GM19468 (cell line): Measurements from ENCODE around the gene ZNF837.

ENCODE experiments used
- ATAC-seq: cut with Tn5 transposase; IDR thresholded peaks from one replicate; pipeline ENCODE4 v1.9.1; 2021; ENCODE audit warnings: mild to moderate bottlenecking, moderate library complexity, moderate number of reproducible peaks; ENCODE audit not compliant: unreplicated experiment; ENCODE audit errors: extremely low read depth

The ZNF837 gene

GRCh38 chr19:58374200-58374599, 6.6 kb downstream of the ZNF837 start:
- ATAC-seq = no peak

DNA sequence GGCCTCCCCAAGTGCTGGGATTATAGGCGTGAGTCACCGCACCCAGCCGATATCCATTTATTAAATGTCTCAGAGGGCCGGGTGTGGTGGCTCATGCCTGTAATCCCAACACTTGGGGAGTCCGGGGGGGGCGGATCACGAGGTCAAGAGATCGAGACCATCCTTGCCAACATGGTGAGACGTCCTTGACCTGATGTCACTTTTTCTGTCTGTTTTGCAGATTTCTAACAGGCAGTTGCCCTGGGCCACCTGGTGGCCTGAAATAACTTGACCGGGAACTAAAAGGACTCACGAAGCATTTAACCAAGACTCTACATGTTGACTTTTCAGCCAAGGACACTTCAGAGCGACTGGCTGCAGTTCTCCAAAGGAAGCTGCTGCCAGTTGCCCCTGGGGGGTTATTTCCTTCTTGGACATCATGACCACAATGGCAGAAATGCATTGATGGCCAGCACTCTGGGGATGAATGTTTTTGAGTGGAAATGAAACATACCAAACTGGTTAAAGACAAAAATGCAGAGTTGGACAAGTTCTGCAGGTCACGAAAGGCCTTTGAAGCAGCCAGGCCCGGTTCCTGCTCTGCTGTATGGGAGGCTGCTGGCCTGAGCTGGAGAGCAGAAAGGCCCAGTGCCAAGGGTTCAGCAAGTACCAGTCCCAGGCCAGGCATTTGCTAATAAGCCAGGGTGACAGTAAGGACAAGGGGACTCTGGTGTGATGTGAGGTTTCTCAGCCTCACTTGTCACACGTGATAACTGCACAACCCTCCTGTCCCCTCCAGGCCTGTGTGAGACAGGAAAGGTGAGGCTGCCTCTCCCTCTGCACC, 8.3 kb downstream of the ZNF837 start:
- ATAC-seq = no peak

GRCh38 chr19:58368561-58369360, 12.1 kb downstream of the ZNF837 start:
- no peak for ATAC-seq

DNA sequence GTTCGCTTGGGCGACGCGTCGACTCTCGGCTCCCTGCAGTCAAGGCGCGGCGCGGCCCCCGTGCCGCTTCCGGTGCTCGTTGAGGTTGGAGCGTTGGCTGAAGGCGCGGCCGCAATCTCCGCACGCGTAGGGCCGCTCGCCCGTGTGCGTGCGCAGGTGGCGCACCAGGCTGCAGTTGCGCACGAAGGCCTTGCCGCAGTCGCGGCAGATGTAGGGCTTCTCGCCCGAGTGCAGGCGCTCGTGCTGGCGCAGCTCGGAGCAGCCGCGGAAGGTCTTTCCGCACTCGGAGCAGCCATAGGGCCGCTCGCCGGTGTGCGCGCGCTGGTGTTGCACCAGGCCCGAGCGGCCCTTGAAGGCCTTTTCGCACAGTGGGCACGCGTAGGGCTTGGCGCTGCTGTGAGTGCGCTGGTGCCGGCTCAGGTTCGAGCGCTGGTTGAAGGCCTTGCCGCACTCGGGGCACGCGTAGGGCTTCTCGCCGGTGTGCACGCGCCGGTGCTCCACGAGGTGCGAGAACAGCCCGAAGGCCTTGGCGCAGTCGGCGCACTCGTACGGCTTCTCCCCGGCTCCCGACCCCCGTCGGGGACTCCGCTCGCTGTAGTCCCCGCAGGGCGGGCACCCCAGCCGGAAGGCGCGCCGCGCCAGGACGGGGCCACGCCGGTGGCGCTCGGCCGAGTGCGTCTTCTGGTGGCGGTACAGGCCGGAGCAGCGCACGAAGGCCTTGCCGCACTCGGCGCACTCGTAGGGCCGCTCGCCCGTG, 13.0 kb downstream of the ZNF837 start:
- ATAC-seq = no peak

DNA sequence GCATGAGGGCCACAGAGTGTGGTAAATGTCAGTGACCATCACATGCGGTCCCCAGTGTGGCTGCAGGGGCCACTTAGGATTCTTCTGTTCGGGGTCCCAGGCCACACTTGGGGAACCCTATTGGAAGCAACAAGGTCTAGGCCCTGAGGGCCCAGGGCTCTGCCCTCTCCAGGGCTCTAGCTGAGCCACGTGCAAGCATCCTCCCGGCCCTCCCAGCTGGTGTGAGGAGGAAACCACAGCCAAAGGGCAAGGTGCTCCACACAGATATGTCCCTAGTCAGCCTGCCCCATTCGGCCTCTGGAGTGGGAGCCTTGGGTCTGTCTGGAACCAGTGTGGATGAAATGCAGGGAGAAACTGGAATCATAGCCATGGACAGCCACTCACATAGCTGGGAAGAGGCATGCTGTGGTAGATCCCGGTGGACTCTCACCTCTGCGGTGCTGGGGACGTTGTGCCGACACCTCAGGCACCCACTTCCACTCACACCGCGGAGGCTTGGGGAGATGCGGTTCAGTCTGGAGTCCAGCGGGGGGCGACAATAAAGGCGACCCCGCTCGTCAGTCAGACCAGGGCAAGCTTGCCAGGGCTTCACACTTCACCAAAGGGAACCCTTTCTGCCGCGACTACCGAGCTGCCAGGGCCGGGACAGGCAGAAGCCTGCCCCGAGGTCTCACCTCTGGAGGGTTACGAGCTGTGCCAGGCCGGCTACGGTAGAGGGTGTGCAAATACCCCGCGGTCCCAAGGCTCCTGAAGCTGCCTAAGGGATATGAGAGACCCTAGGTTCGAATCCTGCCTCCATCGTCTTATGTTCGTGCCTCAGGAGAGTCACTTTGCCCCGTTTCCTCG, 14.0 kb downstream of the ZNF837 start:
- ATAC-seq = no peak

DNA sequence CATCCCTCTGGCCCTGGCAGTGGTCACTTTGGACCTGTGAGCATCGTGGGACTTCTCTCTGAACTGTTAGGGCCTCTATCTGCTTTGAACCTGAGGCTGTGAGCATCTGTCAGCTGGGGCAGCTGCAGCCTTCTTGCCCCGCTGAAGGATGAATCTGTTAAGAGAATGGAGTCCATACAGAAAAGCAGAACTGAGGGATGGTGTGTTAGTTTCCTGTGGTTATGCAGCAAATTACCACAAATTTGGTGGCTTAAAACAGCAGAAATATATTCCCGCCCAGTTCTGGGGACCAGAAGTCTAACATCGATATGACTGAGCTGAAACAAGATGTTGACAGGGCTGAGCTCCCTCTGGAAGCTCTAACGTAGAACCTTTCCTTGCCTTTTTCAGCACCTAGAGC, 16.7 kb downstream of the ZNF837 start:
- no peak for ATAC-seq

DNA sequence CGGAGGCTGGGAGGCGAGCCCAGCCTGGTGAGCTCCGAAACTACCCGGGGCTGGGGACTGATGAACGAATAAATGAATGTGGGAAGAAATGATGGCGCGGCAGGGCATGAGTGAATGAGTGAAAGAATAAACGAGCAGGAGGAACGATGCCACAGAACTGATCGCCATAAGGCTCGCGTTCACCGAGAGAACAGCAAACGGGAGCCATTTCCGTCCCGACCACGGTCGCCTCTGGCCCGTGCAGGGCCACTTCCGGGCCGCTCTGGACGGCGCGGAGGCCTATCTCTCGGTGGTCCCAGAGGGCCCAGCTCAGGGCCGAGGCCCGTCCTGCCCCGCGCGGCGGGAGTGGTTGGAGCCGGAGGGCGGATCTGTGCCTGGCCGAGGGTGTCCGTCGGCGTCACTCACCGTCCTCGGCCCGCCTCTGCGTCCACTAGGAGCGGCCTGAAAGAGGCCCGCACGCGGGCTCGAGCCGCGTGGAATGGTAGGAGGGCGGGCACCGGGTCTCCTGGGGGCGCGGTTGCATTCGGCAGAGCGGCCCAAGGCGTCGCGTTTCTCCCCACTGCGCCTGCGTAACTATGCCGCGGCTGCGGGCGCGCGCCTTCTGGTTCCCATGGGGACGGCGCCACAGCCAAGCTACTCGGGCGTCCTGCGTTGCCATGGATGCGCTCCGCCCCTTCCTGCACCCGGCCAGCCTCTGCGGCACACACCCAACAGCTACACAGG, 18.4 kb downstream of the ZNF837 start, which contains the start of gene ZNF497:
TSS of gene ZNF497 (minus strand) at position 480 of the 723 bp plus-strand sequence. CDS start 5,116 bp downstream, outside the sequence.
- peak; percentile 87 for ATAC-seq

DNA sequence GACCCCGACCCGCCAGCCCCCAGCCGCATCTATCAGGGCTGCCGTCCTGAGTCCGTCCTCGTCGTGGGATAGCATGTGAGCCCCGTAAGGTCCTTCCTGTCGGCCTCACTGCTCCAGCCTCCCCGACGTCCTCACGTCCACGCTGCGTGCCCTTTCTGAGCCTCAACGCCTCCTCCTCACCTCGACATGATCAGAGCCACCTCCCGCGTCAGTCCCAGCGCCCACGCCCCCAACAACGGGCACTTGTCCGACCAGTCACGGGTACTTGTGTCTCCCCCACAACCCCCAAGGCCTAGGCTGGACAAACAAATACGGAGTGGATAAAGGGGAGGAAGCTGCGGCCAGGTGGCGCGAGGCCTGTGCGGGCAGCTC, 18.9 kb downstream of the ZNF837 start:
- no peak for ATAC-seq

GRCh38 chr19:58357481-58358145, 23.2 kb downstream of the ZNF837 start:
- ATAC-seq = no peak

DNA sequence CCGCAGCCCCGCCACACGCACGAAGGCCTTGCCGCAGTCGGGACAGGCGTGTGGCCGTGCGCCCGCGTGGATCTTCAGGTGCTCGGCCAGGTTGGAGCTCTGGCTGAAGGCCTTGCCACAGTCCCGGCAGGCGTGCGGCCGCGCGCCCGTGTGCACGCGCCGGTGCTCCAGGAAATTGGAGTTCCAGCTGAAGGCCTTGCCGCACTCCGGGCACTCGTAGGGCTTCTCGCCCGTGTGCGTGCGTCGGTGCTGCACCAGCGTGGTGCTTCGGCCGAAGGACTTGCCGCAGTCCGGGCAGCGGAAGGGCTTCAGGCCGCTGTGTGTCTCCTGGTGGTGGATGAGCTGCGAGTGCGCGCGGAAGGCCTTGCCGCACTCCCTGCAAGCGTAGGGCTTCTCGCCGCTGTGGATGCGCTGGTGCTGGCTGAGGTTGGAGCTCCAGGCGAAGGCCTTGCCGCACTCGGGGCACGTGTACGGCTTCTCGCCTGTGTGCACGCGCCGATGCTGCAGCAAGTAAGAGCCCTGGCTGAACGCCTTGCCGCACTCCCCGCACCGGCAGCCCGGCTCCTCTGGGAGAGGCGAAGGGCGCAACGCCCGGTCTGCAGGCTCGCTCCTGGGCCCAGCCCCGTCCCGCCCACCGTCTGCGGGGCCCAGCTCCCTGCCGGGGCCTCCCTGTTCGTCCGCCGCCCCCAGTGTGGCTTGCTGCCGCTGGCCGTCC, 23.9 kb downstream of the ZNF837 start:
- ATAC-seq = no peak

- no peak for ATAC-seq
Measured at GRCh38 chr19:58355908-58356765, 24.7 kb downstream of the ZNF837 start.

- ATAC-seq = no peak
Measured at GRCh38 chr19:58355215-58355796, 25.5 kb downstream of the ZNF837 start.

GRCh38 chr19:58354478-58355030, 26.3 kb downstream of the ZNF837 start:
- no peak for ATAC-seq

DNA sequence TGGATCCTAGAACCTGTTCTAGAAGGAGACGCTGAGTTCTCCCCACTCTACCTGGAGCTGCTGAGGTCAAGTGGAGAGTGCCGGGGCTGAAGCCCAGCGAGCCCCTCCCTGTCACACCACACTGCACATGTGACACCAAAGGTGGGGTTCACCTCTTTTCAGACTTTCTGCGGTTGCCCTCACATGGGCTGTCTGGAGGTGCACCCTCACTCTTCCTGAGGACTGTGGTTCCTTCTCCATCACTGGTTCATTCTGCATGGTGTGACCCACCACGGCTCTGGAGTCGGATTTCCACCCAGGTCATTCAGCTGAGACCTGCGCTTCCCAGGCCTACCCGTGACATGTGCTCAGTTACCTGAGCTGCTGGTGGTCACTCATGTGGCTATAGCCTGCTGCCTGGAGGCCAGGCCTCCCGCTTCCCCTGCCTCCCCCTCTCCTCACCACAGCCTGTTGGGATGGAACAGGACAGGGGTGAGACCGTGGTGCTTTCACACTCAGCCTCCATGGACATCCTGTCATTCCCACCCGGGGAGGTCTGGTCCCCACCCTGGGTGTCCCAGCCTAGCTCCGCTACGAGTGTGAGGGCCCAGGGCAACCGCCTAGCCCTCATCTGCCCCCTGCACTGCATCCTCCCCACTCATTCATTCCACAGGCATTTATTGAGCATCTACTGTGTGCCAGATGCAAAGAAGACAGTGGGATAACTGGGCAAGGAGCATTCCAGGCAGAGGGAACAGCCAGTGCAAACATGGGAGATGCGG, 26.9 kb downstream of the ZNF837 start:
- ATAC-seq = no peak

GRCh38 chr19:58352760-58353671, 27.8 kb downstream of the ZNF837 start, which contains the start of gene A1BG:
TSS of gene A1BG (minus strand) at chr19:58353492. CDS start at chr19:58353437, 55 bp downstream.
- ATAC-seq = no peak
